H7 (cell line): Measurements from ENCODE around the gene RUNX1. TPM values are rescaled to one million over a fixed set of nuclear protein-coding genes. Genes with fewer than 3 reads are reported as not detected.

ENCODE experiments used
- DNase-seq: peaks from one replicate; pipeline ENCODE4 v3.0.0; 2012
- H3K27me3 ChIP-seq: 2 replicates; pipeline ENCODE4 v1.6.0; 2011; ENCODE audit warnings: mild to moderate bottlenecking, low read length; ENCODE audit not compliant: control insufficient read depth, insufficient read depth
- H3K36me3 ChIP-seq: replicated peaks from 2 replicates; pipeline ENCODE4 v1.5.1; 2011; ENCODE audit warnings: low read length; ENCODE audit not compliant: control insufficient read depth, insufficient read depth
- H3K4me3 ChIP-seq: 2 replicates; pipeline ENCODE4 v1.5.1; 2011; ENCODE audit warnings: low read depth, mild to moderate bottlenecking, control low read depth, low read length, moderate library complexity; ENCODE audit not compliant: insufficient read depth
- total RNA-seq: library from RNA; depleted of rRNA; stranded (reverse); fragments of >200 nt; shearing (Covaris generic); gene quantifications from 2 replicates; pipeline ENCODE4 v1.2.3, GENCODE V29; 2014

The RUNX1 gene
- total RNA-seq, 1 experiment from 2014 or later, result 0.48 TPM

- Histone ChIP-seq H3K36me3 (no peaks in the 10 kb centered on the region), H3K4me3 (no peak overlapping the region), H3K27me3 (no peaks in the 10 kb centered on the region)
- DNase-seq, result no peak
Measured at GRCh38 chr21:34926803-34927467, 122.2 kb downstream of the RUNX1 start.

DNA sequence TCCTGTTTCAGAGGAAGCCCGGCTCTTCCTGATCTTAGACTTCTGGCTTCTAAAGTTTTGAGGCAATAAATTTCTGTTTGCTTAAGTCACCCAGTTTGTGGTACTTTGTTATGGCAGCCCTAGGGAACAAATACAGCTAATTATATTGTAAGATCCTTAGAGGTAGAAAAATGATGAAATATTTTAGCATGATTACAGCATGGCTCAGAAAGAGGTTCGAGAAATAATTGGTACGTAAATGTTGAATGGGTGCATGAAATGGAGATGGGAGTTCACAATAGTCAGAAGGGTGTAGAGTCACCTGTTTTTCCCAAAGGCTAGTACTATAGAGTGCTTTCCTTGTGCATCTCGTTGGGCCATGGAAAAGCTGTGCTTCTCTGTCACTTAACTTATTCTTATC lies 123.5 kb downstream of the RUNX1 start:
- H3K4me3 ChIP-seq, result no peak overlapping the region
- H3K27me3 ChIP-seq, result no peaks in the 10 kb centered on the region
- DNase-seq, result no peak
- no peaks in the 10 kb centered on the region for H3K36me3 ChIP-seq

DNA sequence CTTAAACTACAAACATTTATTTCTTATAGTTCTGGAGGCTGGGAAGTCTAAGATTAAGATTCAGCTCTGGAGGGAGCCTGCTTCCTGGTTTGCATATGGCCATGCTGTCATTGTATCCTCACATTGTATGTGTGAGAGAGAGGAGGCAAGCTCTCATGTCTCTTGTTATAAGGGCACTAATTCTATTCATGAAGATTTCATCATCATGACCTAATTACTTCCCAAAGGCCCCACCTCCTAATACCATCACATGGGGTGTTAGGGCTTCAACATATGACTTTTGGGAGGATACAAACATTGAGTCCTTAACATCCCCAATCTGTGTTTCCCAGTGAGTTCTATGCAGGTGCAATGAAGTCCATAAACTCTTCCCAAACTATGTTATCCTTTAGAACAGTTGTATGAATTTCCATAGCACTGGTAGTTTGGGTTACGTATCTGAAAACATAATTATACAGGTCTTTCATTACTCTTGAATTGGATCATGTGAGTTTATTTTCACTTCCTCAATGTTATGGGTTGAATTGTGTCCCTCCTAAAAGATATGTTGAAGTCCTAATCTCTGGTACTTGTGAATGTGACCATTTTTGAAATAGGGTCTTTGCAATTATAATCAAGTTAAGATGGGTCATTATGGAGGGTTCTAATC lies 124.2 kb downstream of the RUNX1 start:
- no peaks in the 10 kb centered on the region for H3K27me3 ChIP-seq
- H3K36me3 ChIP-seq, result no peaks in the 10 kb centered on the region
- H3K4me3 ChIP-seq, result no peak overlapping the region
- DNase-seq, result no peak

DNA sequence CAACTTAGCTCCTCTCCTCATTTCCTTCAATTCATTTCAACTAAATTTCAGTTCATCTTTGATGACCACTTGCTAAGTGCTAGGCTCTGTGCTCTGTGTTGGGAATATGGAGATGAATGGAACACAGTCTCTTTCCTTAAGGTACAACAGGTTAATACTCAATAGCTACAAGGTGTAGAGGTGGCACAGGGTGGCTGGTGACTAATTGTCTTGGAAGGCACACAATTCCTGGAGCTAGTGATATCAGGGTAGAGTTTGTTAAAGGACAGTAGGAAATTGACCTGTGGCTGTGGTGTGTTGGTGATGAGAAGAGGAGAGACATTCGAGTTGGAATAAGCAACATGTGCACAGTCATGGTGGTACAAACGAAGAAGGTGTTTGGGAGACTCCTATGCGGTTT lies 124.9 kb downstream of the RUNX1 start:
- Histone ChIP-seq H3K4me3 (no peak overlapping the region), H3K36me3 (no peaks in the 10 kb centered on the region), H3K27me3 (no peaks in the 10 kb centered on the region)
- DNase-seq, result no peak

DNA sequence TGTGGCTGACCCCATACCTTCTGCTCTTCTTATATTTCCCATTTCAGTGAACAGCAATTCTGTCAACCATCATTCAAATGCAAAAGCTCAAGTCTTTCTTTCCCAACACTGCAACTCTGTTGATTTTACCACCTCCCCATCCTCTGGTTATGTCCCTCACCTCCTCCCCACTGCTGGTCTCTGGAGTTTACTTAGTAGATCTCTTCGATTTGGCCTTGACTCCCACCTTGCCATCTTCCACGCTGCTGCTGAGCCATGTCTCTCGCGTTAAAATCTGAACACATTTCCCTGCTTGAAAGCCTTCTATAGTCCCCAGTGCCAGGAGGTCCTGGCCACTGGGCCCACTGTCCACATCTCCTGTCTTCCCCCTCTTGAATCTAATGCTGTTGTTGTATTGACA lies 125.5 kb downstream of the RUNX1 start:
- no peaks in the 10 kb centered on the region for H3K27me3 ChIP-seq

DNA sequence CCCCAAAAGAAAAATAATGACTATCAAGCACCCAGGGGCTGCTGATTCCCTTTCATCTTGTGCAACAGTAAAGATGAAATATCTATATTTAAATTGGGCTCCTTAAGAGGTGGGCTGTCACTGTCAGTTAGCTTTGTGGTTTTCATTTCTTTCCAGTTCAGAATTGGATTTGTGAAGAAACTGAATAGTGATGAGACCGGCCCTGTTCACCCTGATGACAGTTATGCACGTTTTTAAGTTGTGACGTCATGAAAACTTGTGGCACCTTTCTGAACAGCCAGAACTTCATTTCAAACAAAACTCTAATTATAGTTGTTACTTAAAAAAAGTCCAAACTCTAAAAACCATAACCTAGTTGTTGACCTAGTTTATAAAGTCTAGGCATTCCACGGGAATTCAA lies 125.9 kb downstream of the RUNX1 start:
- no peaks in the 10 kb centered on the region for H3K36me3 ChIP-seq
- H3K27me3 ChIP-seq, result no peaks in the 10 kb centered on the region
- no peak overlapping the region for H3K4me3 ChIP-seq
- DNase-seq, result no peak

More for the DNA sequence above, 125.5 kb downstream of the RUNX1 start:
- H3K36me3 ChIP-seq, result no peaks in the 10 kb centered on the region
- no peak overlapping the region for H3K4me3 ChIP-seq
- DNase-seq, result no peak

DNA sequence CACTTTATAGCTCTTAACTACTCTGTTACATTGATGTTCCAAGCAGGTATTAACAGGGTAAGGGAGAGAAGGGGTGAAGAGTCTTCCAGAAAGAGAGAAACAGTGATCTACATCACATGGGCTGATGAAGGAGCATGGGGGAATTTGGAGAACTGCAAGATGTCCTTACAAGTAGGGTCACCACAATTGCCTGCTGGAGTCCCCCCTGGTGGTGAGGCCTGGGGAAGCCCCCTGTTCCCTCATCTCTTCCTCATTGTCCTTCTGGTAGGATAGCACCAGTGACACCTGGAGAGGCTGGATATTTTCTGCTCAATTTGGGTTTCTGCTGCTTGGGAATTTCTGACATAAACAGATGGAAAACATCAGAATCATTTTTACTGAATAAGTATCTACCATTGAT lies 126.6 kb downstream of the RUNX1 start:
- no peaks in the 10 kb centered on the region for H3K27me3 ChIP-seq
- DNase-seq, result no peak
- no peaks in the 10 kb centered on the region for H3K36me3 ChIP-seq
- no peak overlapping the region for H3K4me3 ChIP-seq

DNA sequence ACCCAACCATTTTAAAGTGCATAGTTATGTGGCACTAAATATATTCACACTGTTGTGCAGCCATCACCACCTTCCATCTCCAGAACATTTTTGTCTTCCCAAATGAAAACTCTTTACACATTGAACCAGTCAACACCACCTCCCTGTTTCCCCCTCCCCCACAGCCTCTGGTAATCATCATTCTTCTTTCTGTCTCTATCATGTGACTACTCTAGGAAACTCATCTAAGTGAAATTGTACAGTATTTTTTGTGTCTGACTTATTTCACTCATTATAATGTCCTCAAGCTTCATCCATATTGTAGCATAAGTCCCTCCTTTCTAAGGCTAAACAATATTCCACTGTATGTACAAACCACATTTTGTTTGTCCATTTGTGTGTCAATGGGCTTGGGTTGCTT lies 128.0 kb downstream of the RUNX1 start:
- H3K27me3 ChIP-seq, result no peaks in the 10 kb centered on the region
- no peak overlapping the region for H3K4me3 ChIP-seq
- no peak for DNase-seq
- H3K36me3 ChIP-seq, result no peaks in the 10 kb centered on the region

DNA sequence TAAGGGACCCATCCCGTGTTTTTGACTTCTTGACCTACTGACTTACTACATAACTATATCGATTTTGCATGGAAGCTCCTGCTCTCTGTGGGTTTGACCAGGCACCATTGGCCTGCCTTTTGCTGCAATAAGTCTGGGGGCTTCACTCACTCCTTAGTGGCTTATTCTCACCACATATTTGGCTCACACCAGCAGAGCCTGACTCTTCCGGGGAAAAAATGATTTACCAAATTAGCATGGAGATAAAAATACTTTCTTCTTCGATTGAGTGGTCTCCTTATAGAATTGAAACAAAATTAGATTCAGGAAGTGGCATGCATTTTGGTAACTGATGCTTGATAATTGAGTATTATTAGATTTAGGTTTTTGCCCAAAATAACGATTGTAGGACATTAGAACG lies 129.7 kb downstream of the RUNX1 start:
- H3K36me3 ChIP-seq, result no peaks in the 10 kb centered on the region
- H3K4me3 ChIP-seq, result no peak overlapping the region
- no peak for DNase-seq
- no peaks in the 10 kb centered on the region for H3K27me3 ChIP-seq

GRCh38 chr21:34916446-34916845 lies 132.7 kb downstream of the RUNX1 start:
- Histone ChIP-seq H3K36me3 (no peaks in the 10 kb centered on the region), H3K4me3 (no peak overlapping the region), H3K27me3 (no peaks in the 10 kb centered on the region)
- no peak for DNase-seq

DNA sequence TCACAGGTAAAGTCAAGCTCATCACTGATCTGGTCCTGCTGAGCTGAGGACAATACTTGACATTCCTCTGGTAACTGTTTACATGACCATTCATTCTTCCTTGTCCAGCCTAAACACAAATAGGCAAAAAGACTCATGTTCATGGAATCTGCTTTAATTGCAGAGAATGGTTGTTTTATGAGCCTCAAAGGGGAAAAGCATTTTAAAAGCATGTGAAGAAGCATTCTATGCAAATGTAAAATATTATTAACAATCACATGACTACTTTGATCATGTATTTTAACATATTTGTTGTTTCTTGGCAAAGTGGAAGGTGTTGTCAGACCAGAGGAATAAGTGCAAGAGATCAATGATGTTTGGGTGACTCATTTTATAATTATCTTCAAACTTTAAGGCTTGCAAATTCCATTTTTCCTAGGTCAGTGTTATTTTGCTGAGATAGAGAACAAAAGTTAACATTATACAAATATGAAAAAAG lies 133.7 kb downstream of the RUNX1 start:
- Histone ChIP-seq H3K4me3 (no peak overlapping the region), H3K36me3 (no peaks in the 10 kb centered on the region), H3K27me3 (no peaks in the 10 kb centered on the region)
- no peak for DNase-seq

DNA sequence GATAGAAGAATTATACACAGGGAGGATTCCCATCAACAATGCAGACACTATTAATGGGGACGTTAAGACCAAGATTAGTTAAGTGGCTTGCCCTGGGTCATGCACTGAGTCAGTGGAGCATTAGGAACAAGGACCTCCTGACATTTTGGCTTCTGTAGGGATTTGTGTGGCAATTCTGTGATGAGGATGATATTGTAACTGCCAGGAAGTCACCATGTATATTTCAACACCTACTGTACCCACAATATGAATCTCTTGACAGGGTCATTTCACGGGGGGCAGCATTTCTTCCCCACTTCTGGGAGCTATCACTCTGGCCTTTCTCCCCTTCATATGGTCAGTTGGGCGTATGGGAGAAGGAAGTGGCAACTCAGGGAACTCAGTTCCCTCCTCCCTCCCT lies 134.9 kb downstream of the RUNX1 start:
- no peaks in the 10 kb centered on the region for H3K27me3 ChIP-seq
- DNase-seq, result no peak
- no peaks in the 10 kb centered on the region for H3K36me3 ChIP-seq
- no peak overlapping the region for H3K4me3 ChIP-seq

DNA sequence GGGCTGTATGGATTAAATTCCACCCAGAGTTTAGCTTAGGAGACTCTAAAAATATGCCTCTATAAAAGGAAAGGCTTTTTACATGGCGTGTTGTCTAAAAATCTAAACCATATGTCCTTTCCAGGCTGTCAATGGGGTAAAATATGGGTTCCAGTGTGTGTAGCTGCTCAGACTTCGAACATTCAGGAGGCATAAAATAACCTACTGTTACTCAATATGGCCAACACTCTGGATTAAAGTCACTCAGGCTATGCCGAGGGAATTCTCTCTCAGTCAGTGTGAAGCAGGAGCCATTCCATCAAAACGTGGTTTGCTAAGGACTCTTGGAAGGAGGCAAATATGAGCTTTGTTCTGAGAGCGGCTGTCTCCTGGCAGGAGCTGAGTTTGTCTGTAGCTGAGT lies 135.3 kb downstream of the RUNX1 start:
- H3K4me3 ChIP-seq, result no peak overlapping the region

GRCh38 chr21:34912022-34912945 lies 136.8 kb downstream of the RUNX1 start:
- Histone ChIP-seq H3K4me3 (no peak overlapping the region), H3K36me3 (no peaks in the 10 kb centered on the region), H3K27me3 (no peaks in the 10 kb centered on the region; the same call in 1 of the 2 replicates)
- no peak for DNase-seq

More for the DNA sequence above, 135.3 kb downstream of the RUNX1 start:
- DNase-seq, result no peak
- H3K36me3 ChIP-seq, result no peaks in the 10 kb centered on the region
- H3K27me3 ChIP-seq, result no peaks in the 10 kb centered on the region

DNA sequence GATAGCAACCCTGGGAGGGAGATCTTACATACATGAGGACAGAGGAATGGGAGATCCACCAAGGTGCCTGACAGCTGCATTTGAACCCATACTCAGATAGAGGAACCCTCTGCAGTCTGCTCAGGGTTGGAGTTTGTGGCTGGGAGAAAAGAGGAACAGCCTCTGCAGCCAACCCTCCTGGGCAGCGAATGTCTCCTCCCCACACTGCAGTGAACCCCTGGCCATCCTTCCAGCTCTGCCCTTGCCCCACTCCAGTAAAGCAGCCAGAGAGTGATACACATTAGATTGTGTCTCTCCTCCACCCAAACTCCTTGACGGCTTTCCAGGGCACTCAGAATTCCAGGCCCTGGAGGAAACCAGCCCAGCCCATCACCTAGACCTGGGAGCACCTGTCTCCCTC lies 137.7 kb downstream of the RUNX1 start:
- Histone ChIP-seq H3K27me3 (no peaks in the 10 kb centered on the region; the same call in 1 of the 2 replicates), H3K36me3 (no peaks in the 10 kb centered on the region), H3K4me3 (no peak overlapping the region)
- no peak for DNase-seq
